AML-193 (cell line): ENCODE data around the gene HMG20B.

Source experiments
- DNase-seq, 2 experiments: peaks; one replicate each; lab custom pipeline; 2025; lab: John Stamatoyannopoulos, UW

HMG20B gene

DNA sequence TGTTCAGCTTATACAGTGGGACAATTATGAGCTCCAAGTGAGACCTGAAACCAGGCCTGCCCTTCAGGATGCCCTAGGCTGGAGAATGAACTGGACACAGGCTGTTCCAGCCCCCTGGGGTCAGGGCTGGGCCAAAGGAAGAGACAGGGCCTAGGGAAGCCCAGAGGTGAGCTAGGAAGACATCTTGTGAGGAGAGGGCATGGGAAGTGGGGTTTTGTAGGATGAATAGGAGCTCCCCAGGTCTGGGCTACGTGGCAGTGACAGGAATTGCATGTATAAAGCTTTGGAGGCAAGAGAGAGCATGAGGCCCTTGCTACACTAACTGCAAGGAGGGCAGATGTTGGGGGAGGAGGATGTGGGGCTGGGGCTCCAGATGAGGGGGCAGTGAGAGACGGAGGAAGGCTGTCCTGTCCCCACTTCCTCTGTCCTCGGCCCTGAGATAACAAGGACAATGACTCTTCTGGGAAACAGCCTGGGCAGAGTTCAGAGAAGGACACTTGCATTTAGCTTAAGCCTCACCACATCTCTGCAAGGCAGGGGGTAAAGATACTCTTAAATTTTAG, 35.4 kb downstream of the HMG20B start:
- no peak for DNase-seq

DNA sequence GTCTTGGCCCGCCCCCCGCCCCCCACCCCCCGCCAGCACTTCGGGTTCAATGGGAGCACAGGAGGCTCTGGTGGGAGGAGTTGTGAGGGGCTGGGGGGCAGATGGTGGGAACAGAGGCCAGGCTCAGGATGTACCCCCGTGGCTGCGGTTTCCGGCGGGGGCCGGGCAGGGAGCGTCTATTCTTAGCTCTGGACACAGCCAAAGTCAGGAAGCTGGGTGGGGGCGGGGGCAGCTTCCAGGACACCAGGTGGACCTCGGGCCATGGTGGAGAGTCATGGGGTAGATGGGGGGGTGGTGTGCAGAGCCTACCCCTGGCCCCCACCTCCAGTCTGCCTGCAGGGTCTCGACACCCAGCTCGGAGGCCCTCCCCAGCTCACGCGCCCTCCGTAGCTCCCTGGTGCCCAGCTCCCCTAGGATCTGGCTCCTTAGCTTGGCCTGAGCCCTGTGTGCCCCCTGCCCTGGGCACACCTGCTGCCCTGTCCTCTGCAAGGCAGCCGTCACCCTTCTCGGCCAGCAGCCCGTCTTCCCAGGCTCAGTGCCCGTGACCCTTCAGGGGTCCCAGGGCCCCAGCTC, 36.1 kb downstream of the HMG20B start:
- DNase-seq = no peak

DNA sequence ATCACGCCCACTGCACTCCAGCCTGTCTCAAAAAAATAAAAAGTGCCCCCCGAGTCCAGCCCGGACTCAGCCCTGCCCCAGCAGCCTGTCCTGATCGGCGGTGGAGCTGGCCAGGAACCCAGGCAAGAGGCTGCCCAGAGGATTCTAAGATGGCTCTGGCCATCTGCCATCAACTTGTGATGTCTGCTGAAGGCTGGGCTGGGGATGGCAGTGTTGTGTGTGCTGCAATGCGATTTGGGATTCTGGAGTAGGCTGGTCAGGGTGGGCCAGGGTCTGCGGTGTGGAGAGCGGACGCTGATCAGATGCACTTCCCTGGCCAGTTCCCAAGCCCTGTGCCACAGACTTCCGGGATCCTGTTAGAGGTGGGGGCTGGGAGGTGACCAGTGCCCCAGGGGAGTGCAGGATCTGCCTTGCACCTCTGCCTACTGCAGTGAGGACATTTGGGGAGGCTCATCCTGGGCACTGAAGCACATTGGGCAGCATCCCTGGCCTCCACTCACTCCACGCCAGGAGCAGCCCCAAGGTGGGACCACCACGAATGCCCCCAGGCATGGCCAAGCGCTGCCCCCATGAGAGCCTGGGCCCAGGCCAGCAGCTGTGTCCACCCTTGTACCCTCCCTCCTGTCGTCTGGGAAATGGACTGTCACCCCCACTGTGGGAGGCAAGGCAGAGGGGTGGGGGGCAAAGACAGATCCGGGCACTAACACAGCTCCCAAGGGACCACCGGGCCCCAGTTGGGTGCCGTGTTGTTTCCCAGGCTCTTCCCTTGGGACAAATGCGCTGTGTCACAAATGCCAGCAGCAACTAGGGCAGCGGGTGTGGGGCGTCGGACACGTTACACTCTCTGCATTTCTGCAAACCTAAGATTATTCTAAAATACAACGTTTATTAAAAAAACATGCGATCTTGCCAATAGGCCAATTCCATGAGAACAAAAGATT, 37.3 kb downstream of the HMG20B start:
- DNase-seq = no peak

DNA sequence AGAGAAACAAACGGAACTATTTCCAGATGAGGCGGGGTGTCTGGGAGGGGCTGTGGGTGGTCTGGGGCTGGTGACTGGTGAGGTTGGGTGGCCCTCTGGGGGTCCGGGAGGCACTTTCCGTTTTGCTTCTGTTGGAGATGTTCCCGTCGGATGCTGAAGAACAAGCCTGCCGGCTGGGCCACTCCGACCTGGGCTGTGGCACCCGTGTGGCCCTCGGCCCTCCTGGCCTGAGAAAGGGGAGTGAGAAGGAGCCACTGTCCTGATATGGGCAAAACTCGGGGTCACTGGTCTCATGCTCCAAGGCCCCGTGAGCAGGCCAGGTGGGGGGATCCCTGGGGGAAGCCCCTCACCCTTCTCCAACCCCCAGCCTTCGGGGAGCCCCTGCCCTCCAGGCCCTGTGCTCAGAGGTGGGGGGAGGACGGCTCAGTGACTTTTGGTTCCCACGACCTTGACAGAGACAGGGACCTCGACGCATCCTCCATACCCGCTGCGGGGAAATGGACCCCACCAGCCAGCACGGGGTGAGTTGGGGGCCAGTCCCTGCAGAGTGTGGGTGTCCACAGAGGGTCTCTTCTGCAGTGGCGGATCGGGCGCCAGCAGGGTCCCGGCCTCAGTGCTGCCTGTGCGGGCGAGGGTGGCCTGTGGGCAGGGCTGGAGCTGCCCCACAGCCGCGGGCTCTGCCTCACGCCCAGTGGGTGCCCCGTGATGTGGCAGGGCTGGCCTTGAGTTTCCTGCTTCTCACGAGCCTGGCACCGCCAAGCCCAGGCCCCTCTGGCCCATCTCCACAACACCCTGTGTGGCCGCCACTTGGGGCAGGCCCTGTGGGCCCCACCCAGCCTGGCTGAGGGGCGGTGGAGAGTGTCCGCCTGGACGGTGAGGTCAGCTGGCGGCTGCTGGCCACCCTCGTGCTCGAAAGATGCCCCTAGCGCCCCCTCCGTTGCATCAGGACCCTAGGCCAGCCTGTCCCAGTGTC, 38.3 kb downstream of the HMG20B start:
- no peak for DNase-seq

DNA sequence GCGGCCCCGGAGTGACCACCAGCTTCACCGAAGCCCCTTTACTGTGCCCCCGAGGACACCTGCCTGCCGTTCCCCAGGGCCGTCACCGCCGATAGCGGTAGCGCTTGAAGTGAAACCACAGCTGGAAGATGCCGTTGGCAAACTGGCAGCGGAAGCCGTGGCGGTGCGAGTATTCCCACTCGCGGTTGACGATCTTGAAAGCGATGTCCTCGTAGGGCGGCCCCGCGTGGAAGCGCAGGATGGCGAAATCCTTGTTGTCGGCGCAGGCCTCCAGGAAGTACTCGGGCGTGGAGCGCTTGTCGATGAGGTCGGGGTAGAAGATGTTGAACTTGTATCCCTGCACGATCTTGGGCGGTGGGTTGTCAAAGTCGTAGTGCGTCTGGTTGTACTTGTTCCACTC, 39.1 kb downstream of the HMG20B start:
- DNase-seq = no peak

DNA sequence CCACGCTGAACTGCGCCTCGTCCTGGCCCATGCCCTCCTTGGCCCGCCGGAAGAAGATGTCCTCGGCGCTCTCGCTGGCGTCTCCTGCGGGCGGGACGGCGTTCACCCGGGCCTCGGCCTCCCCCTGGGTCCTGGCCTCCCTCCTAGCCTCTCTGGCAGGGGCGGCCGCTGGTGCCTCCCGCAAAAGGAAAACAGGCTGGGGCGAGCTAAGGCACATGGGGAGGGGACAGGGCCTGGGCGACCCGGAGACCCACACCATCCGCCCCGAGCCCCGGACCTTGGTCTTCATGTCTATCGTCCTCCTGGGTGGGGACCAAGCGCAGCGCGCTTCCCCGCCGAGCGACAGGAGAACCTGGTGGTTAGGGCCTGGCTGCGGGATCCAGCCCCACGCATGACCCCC, 39.6 kb downstream of the HMG20B start:
- DNase-seq = no peak

DNA sequence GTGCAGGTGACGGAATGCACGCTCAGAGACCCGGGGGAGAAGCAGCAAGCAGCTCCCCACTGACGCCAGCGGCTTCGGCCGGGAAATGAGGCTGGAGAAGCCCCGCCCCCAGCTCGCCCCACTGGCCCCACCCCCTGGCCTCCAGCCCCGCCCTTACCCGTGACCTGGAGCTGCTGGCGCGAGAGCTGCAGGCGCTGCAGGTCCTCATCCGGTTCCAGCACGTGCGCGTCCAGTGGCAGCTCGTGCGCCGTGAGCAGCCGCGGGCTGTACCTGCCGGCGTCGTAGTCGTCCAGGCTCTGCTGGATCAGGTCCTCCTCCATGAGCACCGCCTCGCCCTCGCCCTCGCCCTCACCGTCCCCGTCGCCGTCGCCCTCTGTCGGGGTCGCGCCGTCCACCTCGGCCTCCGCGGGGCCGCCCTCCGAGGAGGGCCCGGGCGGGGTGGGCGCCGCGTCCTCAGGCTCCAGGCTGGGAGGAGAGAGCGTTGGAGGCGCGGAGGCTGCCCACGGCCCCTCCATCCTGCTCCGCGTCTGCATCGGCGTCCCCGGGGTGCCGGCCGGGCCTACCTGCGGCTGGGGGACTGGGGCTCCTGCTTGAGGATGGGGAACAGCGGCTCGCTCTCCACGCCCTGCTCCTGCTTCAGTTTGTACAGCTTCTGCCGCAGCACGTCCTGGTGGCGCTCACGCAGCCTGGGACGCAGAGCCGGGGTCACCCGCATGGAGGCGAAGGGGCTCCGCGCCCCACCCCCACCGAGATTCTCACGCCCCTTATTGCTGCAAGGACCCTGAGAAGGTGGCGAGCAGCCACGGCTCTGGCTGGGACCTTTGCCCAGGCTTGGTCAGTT, 40.4 kb downstream of the HMG20B start:
- no peak for DNase-seq

DNA sequence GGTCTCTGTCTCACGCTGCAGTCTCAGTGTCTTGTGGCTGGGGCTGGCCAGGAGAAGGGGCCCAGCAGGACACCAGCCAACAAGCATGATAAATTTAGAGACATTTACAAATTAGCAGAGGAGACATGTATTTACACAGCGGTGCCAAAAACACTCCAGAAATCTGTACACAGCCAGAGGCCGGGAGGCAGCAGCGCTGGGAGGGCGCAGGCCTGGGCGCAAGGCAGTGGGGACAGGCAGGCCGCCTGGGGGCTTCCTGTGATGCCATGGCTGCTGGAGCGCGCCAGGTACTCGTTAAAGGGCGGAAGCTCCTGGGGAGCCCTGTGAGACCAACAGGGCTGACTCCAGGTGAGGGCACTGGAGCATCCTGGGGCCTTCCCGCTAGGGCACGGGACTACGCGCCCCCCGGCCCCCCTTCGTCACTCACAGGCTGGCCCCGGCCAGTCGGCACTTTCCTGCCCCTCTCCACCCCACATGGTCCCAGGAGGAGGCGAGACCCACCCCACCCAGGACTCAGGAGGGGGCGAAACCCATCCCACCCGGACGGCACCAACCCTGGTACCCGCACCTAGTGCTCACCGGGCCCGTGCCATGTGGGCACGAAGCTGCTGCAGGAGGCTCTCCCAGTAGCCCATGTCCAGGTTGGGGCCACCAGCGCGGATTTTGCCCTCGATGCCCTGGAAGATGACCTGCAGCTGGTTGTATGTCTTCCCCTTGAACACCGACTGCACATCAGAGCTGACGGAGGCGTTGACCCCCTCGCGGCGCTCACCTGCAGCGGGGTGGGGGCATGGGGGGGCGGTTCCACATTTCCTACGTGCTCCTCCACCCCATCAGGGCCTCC, 41.3 kb downstream of the HMG20B start:
- no peak for DNase-seq

DNA sequence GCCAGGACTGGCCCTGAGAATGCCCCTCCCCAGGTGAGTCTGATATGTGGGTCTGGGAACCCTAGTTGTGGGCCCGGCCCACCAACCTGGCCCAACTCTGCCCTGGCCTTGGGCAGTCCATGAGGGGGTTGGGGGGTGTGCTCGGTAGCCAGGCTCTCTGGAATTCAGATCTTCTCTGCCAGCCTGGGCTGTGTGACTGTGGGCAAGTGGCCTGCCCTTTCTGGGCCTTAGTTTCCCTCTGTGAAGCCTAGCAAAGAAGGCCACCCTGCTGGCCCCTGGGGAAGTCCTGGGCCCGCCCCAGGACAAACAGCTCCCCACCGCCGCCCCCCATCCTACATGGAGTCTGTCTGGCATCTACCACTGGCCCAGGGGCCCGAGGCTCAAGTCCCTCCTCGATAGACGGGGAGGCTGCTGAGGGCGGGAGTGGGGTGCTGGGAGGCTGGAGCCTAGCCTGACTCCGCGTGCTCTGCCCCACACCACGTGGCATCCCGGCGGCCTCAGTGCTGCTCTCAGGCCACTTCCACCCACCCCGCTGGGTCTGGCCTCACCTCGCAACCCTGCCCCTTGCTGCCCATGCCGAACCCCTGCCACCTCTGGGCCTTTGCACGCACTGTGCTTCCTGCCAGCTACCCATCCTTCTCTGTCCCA, 42.2 kb downstream of the HMG20B start:
- no peak for DNase-seq

DNA sequence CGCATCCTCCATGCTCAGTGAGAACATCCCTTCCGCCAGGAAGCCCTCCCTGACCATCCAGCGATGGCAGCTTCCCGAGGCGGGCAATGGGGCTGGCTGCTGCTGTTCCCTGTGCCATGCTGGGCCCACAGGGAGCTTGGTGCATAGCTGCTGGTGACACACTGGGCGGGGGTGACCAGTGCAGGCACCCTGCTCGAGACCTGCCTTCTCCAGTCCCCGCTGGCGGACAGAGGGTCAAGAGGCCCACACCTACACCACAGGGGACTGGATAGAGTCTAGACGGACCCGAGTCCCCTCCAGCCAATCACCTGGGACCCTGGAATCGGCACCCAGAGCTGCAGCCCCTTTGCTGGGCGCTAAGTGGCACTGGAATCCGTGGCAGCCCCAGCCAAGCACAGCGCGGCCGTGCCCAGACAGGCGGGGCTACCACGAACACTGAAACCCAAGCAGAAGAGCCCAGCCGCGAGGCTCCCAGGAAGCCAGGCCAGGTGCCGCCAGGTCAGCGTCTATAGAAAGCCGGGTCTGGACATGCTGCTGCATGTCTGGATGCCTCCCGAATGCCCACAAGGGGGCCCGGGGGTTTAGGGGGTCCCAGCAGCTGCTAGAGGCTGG, 42.9 kb downstream of the HMG20B start:
- no peak for DNase-seq

DNA sequence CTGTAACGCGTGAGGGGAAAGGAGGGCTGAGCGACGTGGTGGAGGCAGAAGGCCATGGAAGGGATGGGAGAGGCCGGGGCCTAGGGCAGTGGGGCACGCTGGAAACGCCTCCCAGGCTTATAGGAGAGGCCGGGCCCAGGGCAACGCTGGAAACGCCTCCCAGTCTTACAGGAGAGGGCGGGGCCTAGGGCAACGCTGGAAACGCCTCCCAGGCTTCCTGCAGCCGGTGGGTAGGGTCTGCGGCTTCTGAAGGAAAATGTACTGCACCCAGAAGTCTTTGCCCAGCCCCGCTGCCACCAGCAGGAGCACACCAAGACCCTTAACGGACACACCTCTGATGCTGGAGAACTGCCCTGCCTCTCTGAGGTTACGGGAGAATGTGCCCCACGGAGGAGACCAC, 44.7 kb downstream of the HMG20B start:
- no peak for DNase-seq

DNA sequence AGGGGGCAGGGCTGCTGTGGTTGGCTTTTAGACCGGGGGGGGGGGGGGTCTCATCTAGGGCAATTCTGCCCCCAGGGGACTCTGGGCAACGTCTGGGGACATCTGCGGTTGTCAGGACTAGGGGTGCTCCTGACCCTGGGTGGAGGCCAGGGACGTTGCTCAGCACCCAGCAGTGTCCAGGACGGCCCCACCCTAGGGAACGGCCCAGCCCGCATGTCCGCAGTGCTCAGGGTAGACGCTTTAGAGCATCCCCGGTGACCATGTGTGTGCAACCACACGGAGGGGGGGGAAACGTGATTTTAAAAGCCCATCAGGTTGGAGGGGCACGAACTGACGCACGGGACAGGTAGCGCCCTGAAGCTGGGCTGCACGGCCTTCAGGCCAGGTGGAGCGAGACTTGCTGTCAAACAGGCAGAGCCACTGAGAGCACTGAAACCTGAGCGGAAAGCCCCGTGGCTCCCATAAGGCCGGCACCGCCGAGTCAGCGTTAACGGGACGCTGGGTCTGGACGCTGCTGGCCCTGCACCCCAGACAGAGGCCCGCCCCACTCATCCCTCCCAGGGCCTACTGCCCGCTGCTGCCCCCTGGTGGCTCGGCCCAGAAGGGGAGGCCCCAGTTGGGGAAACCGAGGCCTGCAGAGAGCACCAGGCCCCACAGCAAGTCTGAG, 45.5 kb downstream of the HMG20B start:
- no peak for DNase-seq

DNA sequence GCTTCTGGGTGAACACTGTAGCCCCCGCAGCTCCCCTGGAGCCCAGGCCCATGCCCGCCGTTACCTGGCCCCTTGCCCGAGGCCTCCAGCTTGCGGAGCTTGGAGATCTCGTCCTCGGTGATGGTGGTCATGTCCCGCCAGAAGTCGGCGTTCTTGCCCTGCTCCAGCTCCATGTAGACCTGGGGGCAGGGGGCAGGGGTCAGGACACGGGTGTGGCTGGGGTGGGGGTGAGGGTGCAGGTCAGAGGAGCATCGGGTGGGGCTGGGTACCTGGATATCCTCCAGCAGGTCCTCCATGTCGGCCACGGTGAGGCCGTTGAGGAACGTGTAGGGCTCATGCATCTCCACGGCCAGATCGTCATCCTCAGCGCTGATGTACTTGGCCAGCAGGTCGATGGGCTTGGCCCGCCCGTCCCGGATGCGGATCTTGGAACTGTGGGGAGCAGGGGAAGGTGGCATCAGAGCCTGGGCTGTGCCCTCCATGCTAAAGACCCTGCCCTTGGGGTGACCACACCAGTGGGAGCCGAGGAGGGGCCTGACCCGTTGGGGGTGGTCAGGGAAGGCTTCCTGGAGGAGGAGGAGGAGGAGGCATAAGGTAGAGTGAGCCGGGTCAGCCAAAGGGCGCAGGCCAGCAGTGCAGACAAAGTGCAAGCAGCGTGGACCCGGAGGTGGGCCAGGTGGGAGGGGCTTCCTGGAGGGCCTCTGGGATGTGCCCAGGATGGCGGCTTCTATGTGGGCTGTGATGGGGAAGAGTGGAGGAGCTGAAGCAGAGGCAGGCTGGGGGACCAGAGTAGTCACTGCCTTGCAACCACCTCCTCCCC, 46.3 kb downstream of the HMG20B start:
- DNase-seq = no peak

DNA sequence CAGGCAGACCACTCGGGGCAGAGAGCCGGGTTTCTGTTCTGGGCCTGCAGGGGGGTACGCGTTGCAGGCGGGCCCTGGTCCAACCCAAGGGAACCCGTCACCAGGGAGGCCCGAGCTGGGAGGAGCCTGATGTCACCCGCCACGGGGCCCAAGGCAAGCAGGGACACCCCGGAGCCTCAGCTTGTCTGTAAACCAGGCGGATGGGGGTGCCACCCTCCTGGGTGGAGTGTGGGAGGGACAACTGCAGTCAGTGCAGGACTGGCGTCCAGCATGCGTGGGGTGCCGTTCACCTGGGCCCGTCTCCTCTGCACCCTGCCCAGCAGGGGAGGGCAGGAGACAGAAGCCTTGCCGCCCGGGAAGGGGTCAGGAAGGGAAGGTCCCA, 46.9 kb downstream of the HMG20B start:
- no peak for DNase-seq

DNA sequence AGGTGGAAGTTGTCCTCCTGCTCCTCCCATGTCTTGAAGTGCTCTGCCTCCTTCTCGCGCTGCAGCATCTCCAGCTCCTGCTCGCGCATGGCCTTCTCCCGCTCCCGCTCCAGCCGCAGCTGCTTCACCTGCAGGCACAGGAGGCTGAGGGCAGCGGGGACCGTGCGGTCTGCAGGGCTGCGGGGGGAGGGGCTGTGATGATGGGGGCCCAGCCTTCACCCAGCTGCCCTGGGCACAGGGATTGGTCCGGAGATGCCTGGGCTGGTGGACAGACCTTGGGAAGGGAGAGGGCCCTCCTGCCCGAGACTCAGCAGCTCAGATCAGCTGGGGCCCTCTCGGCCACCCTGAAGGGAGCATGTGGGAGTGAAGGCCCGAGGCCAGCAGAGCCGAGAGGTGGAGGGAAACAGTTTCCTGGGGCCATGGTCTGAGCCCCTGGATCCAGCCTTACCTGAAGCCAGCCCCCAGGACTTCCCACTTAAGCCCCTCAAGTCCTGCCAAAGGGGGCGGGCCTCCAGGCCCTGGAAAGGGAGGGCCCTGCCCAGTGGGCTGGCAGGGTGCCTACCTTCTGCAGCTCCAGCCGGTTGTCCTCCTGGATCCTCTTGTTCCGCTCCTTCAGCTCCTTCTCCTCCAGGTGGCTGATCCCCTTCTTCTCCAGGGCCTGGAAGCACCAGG, 47.5 kb downstream of the HMG20B start:
- no peak for DNase-seq

DNA sequence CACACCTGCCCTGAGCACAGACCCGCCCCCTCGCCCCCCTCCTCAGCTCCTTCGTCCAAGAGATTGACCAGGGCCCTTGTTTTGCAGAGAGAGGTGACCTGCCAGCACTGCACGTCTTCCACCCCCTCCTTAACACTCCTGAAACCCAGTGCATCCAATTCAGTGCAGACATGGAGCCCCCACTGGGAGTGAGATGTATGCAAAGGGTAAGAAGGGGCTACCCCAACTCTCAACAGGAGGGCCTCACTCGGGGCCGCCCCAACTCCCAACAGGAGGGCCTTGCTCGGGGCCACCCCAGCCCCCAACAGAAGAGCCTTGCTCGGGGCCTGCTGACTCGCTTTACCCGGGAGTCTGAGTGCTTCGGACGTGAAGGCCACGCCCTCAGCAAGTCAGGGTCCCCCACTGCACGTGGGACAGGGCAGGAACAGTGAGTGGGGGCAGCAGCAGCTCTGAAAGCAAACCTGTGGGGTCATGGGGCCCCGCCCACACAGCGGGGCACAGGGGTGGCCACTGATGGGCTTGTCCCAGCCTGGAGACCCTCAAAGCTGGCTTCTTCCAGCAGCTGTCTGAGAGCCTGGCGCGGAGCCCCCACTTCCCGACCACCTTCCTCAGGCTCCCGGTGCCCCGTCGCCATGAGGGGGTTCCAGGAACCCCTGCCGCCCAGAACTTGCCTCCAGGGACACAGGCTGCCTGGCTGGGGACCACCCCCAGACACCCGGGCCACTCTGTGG, 48.2 kb downstream of the HMG20B start:
- DNase-seq = no peak

DNA sequence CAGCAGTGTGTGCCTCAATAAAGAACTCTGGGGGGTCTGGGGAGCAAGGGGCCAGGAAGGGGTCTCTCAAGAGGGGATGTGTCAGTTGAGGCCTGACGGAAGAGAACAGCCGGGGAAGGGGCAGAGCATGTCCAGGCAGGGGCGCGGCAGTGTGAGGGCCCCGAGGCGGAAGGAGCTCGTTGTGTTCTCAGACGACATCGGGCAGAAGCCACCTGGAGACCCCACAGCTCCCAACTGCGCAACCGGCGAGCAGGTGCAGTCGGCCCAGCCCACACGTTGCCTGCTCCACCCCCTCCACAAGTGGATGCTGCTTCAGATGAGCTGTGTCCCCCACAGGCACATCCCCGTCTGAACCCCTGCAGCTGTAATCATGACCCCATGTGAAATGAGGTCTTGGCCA, 48.9 kb downstream of the HMG20B start:
- DNase-seq = no peak
